Activated T-helper 1 cell treated with anti-CD3 and anti-CD28 coated beads, Interleukin-12 subunit alpha, Interleukin-12 subunit beta, Interleukin-2, Interleukin-4 antibody, amounts not matched to agents 30 ng/mL and 10 ng/mL and 1 ng/mL, durations not matched to agents 14 hours and 24 hours and 36 hours (primary cell): Measurements from ENCODE around the gene HELQ. TPM values are rescaled to one million over a fixed set of nuclear protein-coding genes. Genes with fewer than 3 reads are reported as not detected.
A peak's percentile ranks its signal among the peaks of the same experiment; 100 is the strongest.
"Not testable (repeated sequence)": the region's sequence is repeated elsewhere in the genome, so short reads cannot be mapped to it uniquely, and the experiment has no call there.

ENCODE experiments used
- DNase-seq: peaks from one replicate; pipeline ENCODE4 v3.0.0; 2021; ENCODE audit warnings: low spot score
- H3K27ac Mint-ChIP-seq: one replicate; pipeline ENCODE4 v1.8.0; 2021; ENCODE audit warnings: mild to moderate bottlenecking, mixed read lengths
- H3K27me3 Mint-ChIP-seq: one replicate; pipeline ENCODE4 v1.8.0; 2022; ENCODE audit warnings: mild to moderate bottlenecking, moderate library complexity, mixed read lengths; ENCODE audit not compliant: insufficient read depth
- H3K36me3 Mint-ChIP-seq: one replicate; pipeline ENCODE4 v1.8.0; 2021; ENCODE audit warnings: low read depth, mixed read lengths
- H3K4me1 Mint-ChIP-seq: one replicate; pipeline ENCODE4 v1.8.0; 2021; ENCODE audit warnings: low read depth, mixed read lengths
- H3K4me3 Mint-ChIP-seq: one replicate; pipeline ENCODE4 v1.8.0; 2021; ENCODE audit warnings: mild to moderate bottlenecking, moderate library complexity, mixed read lengths
- H3K9me3 Mint-ChIP-seq: one replicate; pipeline ENCODE4 v1.8.0; 2021; ENCODE audit warnings: mixed read lengths
- intact Hi-C: fragments of 100-400 bp; cut with micrococcal nuclease; formaldehyde crosslinking; loops from one replicate; pipeline ENCODE4 v1.15.1; 2024
- total RNA-seq: library from RNA; stranded (reverse); gene quantifications from 2 replicates; pipeline ENCODE4 v1.2.3, GENCODE V29; 2022

Gene HELQ
- total RNA-seq, 1 donor from 2014 or later = 9.7 TPM

DNA sequence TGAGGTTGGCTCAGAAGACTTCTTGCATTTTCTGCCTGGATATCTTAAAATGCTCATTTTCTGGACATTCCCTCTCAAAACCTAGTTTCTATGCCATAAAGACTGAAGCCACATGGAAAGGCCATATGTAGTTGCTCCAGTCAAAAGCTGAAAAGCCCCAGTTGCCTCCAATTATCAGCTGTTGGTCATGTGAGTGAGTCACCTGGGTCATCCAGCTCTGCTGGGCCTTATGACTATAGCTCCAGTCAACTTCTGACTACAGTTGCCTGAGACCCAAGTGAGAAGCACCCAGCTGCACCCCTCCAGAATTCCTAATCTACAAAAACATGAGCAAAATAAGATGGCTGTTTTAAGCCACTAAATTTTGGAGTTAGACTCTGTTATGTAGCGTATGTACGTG is 41.9 kb downstream of the HELQ start:
- no peaks in the 10 kb centered on the region for H3K9me3 Mint-ChIP-seq
- no peak overlapping the region for H3K4me3 Mint-ChIP-seq
- DNase-seq = no peak
- H3K36me3 Mint-ChIP-seq = peaks cover 25% of the 10 kb centered on the region
- H3K27me3 Mint-ChIP-seq = no peaks in the 10 kb centered on the region
- no peak overlapping the region for H3K27ac Mint-ChIP-seq
- intact Hi-C loops = no loop called here
- no peaks in the 10 kb centered on the region for H3K4me1 Mint-ChIP-seq

DNA sequence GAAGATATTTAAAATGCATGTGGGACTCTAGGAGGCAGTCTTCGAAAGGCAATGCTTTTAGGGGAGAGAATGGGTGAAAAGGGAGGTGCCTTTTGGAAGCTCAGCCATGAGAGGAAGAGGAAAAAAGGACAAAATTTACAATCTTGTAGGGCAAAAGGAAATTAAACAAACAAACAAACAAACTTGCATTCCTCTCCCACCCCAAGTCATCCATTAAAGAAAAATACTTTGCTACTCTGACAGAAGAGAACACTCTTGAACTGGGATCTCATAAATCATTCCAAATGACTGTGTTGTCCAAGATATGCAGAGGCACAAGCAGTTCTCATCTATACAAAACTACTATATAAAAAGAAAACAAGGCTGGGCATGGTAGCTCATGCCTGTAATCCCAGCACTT is 46.7 kb downstream of the HELQ start:
- Mint-ChIP-seq H3K4me3 (no peak overlapping the region), H3K36me3 (peaks cover 15% of the 10 kb centered on the region), H3K27ac (no peak overlapping the region), H3K4me1 (no peaks in the 10 kb centered on the region), H3K9me3 (no peaks in the 10 kb centered on the region), H3K27me3 (no peaks in the 10 kb centered on the region)
- intact Hi-C loops = no loop called here
- DNase-seq = no peak

- intact Hi-C loops = no loop called here
- Mint-ChIP-seq H3K36me3 (peaks cover 8% of the 10 kb centered on the region), H3K4me1 (no peaks in the 10 kb centered on the region), H3K9me3 (no peaks in the 10 kb centered on the region), H3K4me3 (no peak overlapping the region), H3K27me3 (no peaks in the 10 kb centered on the region), H3K27ac (no peak overlapping the region)
- DNase-seq = no peak
Observed at GRCh38 chr4:83405844-83406816, 49.5 kb downstream of the HELQ start.

DNA sequence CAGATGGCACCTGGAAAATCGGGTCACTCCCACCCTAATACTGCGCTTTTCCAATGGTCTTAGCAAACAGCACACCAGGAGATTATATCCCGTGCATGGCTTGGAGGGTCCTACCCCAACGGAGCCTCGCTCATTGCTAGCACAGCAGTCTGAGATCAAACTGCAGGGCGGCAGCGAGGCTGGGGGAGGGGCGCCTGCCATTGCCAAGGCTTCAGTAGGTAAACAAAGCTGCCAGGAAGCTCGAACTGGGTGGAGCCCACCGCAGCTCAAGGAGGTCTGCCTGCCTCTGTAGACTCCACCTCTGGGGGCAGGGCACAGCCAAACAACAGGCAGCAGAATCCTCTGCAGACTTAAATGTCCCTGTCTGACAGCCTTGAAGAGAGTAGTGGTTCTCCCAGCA is 57.5 kb downstream of the HELQ start:
- H3K4me3 Mint-ChIP-seq, H3K27me3 Mint-ChIP-seq, H3K27ac Mint-ChIP-seq, H3K36me3 Mint-ChIP-seq, H3K9me3 Mint-ChIP-seq, DNase-seq, intact Hi-C loops, H3K4me1 Mint-ChIP-seq: not testable (repeated sequence)

GRCh38 chr4:83393908-83394307 is 61.7 kb downstream of the HELQ start:
- Mint-ChIP-seq H3K36me3 (peaks cover 2% of the 10 kb centered on the region), H3K27ac (no peak overlapping the region), H3K4me1 (peaks cover 2% of the 10 kb centered on the region), H3K27me3 (peaks cover 6% of the 10 kb centered on the region), H3K4me3 (no peak overlapping the region), H3K9me3 (no peaks in the 10 kb centered on the region)
- intact Hi-C loops = no loop called here
- DNase-seq = no peak

DNA sequence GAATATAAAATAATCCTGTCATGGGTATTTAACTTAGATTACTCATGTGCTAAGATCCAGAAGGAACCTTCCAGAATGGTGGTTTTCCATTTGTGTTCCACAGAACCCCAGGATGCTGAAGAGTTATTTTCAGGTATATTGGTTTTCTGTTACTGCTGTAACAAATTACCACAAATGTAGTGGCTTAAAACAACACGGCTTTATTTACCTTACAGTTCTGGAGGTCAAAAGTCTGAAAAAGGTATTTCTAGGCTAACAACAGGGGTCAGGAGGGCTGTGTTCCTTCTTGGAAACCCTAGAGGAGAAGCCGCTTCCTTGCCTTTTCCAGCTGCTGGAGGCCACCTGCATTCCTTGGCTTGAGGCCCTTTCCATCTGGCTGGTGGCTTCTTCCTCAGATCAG is 63.1 kb downstream of the HELQ start:
- H3K36me3 Mint-ChIP-seq = peaks cover 2% of the 10 kb centered on the region
- peaks cover 6% of the 10 kb centered on the region for H3K27me3 Mint-ChIP-seq
- peaks cover 11% of the 10 kb centered on the region for H3K4me1 Mint-ChIP-seq
- no peak overlapping the region for H3K4me3 Mint-ChIP-seq
- H3K9me3 Mint-ChIP-seq = no peaks in the 10 kb centered on the region
- no peak for DNase-seq
- intact Hi-C loops = no loop called here
- no peak overlapping the region for H3K27ac Mint-ChIP-seq

GRCh38 chr4:83390944-83391343 is 64.7 kb downstream of the HELQ start:
- DNase-seq = no peak
- Mint-ChIP-seq H3K27ac (no peak overlapping the region), H3K4me3 (no peak overlapping the region), H3K9me3 (no peaks in the 10 kb centered on the region), H3K36me3 (no peaks in the 10 kb centered on the region), H3K27me3 (peaks cover 6% of the 10 kb centered on the region), H3K4me1 (peaks cover 11% of the 10 kb centered on the region)
- intact Hi-C loops = no loop called here

DNA sequence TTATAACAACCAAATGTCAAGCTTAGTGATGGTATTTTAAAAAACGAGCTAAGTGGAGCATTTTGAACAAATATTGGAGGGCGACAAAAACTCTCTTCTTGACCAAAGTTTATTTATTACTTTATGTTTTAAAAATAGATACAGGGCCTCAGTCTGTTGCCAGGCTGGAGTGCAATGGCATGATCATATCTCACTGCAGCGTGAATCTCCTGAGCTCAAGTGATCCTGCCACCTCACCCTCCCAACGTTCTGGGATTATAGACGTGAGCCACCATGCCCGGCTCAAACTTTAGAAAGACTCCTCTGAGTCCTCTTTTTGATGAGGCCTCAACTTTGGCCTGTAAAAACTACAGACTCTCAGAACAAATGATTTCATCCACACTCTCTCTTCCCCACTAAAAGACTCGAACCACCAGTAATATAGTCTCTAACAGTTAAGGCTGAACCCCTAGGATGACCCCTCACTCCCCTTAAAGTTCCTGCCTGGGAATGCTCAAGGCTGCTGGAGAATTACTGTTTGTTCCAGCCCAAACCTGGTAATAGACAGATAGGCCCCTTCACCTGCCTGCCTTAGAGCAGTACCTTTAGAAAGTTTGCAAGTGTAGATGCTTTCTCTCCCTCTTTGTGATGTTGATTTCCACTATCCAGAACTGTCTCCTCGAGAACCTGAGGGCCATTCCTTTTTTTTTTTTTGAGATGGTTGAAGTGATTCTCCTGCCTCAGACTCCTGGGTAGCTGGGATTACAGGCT is 65.7 kb downstream of the HELQ start:
- peaks cover 5% of the 10 kb centered on the region for H3K27me3 Mint-ChIP-seq
- H3K4me1 Mint-ChIP-seq = peaks cover 11% of the 10 kb centered on the region
- DNase-seq = no peak
- no peak overlapping the region for H3K4me3 Mint-ChIP-seq
- H3K36me3 Mint-ChIP-seq = no peaks in the 10 kb centered on the region
- intact Hi-C loops = loop anchor here (5.0 kb wide), 1 partner anchor 48 kb away; no protein-coding TSS in a partner anchor
- H3K27ac Mint-ChIP-seq = no peak overlapping the region
- no peaks in the 10 kb centered on the region for H3K9me3 Mint-ChIP-seq

DNA sequence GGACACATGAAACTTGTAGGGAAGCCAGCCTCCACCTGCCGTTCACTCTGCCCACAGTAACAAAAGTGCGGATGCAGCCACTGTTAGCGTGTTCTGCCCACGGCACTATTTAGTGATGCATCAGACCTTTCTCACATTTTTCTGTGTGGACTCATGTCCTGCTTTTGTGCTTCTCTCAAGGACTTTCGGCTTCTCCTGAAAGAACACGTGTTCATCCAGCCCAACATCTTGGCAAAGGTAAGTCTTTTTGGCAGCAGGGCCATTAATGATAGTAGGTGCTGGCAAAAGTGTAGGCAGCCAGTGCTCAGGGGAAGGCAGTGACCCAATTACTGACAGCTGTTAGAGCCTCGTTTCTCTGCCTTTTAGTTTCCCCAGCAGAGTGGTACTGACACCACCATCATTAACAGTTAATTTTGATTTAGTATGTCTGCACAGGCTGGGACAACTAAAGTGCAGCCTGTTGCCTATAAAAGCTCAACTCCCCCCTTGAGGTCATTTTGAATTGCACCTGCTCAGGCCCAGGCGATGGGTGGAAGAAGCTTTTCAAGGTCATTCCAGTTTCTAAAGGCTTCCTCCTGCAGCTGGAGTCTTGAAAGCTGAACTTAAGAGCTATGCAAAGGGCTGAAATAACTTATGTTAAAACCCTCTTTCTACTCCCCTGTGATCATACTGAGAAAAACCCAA is 66.4 kb downstream of the HELQ start:
- peaks cover 11% of the 10 kb centered on the region for H3K4me1 Mint-ChIP-seq
- intact Hi-C loops = loop anchor here (5.0 kb wide), 1 partner anchor 47 kb away; no protein-coding TSS in a partner anchor
- DNase-seq = no peak
- H3K9me3 Mint-ChIP-seq = no peaks in the 10 kb centered on the region
- no peak overlapping the region for H3K4me3 Mint-ChIP-seq
- no peaks in the 10 kb centered on the region for H3K27me3 Mint-ChIP-seq
- H3K27ac Mint-ChIP-seq = no peak overlapping the region
- no peaks in the 10 kb centered on the region for H3K36me3 Mint-ChIP-seq

GRCh38 chr4:83388313-83388676 is 67.3 kb downstream of the HELQ start:
- Mint-ChIP-seq H3K27me3 (no peaks in the 10 kb centered on the region), H3K9me3 (no peaks in the 10 kb centered on the region), H3K4me3 (no peak overlapping the region), H3K4me1 (peaks cover 11% of the 10 kb centered on the region), H3K27ac (no peak overlapping the region), H3K36me3 (no peaks in the 10 kb centered on the region)
- peak; percentile 20 for DNase-seq
- intact Hi-C loops = loop anchor here (1.0 to 5.0 kb wide), 2 partner anchors 46 to 104 kb away; partner anchors contain the start of gene COQ2

DNA sequence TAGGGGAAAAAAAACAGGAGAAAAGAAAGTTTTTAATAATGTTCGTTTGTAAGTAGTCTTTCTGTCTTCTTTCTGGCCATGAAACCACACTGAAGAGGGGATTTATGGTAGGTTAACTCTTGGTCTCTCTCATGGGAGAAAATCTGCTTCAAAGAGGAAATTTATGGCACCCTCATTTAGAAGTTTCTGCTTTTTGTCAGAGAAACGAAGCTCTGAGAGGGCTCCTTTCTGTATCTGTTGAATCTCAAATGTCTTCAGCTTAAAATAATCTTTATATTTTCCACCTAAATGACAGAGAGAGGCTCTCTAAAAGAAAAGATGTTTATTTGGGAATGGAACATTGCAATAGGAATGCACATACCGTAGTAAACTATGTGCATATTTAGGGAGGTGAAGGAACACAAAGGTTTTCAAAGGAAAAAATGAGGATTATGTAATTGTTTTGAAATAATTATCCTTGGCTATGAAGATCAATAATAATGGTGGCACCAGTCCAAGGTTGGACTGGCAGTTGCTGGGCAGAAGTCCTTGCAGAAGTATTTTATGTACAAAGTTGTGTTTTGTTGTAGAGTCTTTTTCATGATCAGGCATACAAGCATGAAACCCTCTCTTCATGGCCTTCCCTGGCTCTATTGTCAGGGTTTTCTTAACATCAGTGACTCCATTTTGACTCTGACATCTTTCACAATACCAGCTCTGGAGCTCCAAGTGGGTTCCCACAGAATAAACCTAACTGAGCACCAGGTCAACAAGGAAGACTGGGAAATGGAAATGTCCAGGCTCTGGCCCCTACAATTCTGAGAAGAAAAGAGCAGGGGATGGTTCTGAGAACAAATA is 67.9 kb downstream of the HELQ start:
- Mint-ChIP-seq H3K27ac (no peak overlapping the region), H3K36me3 (no peaks in the 10 kb centered on the region), H3K4me1 (peaks cover 11% of the 10 kb centered on the region), H3K4me3 (no peak overlapping the region), H3K27me3 (no peaks in the 10 kb centered on the region), H3K9me3 (no peaks in the 10 kb centered on the region)
- DNase-seq = no peak
- intact Hi-C loops = loop anchor here (1.0 to 5.0 kb wide), 2 partner anchors 45 to 103 kb away; partner anchors contain the start of gene COQ2

DNA sequence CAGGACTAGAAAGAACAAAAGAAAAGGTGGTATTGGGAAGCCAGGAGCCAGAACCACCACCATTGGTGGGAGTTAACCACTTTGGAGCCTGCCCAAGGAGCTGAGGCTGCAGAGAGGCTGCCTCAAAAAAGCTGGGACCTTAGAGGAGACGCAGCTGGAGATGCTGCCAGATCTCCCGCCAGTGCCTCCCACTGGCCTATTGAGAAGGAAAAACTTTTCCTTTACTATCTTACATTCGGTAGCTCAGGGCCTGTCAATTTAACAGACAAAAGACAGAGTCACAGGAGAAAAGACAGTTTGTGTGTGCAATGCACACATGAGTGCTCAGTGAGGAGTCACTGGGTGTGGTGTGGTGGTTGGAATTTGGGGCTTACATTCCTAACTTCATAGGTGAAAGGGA is 68.6 kb downstream of the HELQ start:
- no peaks in the 10 kb centered on the region for H3K27me3 Mint-ChIP-seq
- H3K36me3 Mint-ChIP-seq = no peaks in the 10 kb centered on the region
- no peak overlapping the region for H3K27ac Mint-ChIP-seq
- no peak overlapping the region for H3K4me3 Mint-ChIP-seq
- DNase-seq = no peak
- no peaks in the 10 kb centered on the region for H3K9me3 Mint-ChIP-seq
- intact Hi-C loops = loop anchor here (5.0 kb wide), 1 partner anchor 45 kb away; no protein-coding TSS in a partner anchor
- peaks cover 11% of the 10 kb centered on the region for H3K4me1 Mint-ChIP-seq
